Measurements from ENCODE around the gene ACVRL1.

The ACVRL1 gene

GRCh38 chr12:51958542-51958941, 51.2 kb downstream of the ACVRL1 start:
- in situ Hi-C loops (cut with MboI; ENCODE audit: low sequenced_read_pairs, unreplicated experiment) = no loop called here
- DNase-seq (ENCODE audit: low spot score) = no peak
- TF ChIP-seq CTCF (IDR thresholded peaks at IDR 0.05; ENCODE audit: borderline replicate concordance, control extremely low read depth, extremely low read depth, insufficient read depth, missing control alignments) = no peak

- no peak for DNase-seq (ENCODE audit: low spot score)
- in situ Hi-C loops (cut with MboI; ENCODE audit: low sequenced_read_pairs, unreplicated experiment) = no loop called here
- TF ChIP-seq CTCF (IDR thresholded peaks at IDR 0.05; ENCODE audit: borderline replicate concordance, control extremely low read depth, extremely low read depth, insufficient read depth, missing control alignments) = no peak
Observed at GRCh38 chr12:51959211-51959610, 51.9 kb downstream of the ACVRL1 start.

- DNase-seq (ENCODE audit: low spot score) = no peak
- no peak for TF ChIP-seq CTCF (IDR thresholded peaks at IDR 0.05; ENCODE audit: borderline replicate concordance, control extremely low read depth, extremely low read depth, insufficient read depth, missing control alignments)
- in situ Hi-C loops (cut with MboI; ENCODE audit: low sequenced_read_pairs, unreplicated experiment) = no loop called here
Observed at GRCh38 chr12:51959921-51960320, 52.6 kb downstream of the ACVRL1 start.

- in situ Hi-C loops (cut with MboI; ENCODE audit: low sequenced_read_pairs, unreplicated experiment) = no loop called here
- DNase-seq (ENCODE audit: low spot score) = no peak
- TF ChIP-seq CTCF (IDR thresholded peaks at IDR 0.05; ENCODE audit: borderline replicate concordance, control extremely low read depth, extremely low read depth, insufficient read depth, missing control alignments) = no peak
Observed at GRCh38 chr12:51960488-51960887, 53.2 kb downstream of the ACVRL1 start.

- DNase-seq (ENCODE audit: low spot score) = no peak
- no peak for TF ChIP-seq CTCF (IDR thresholded peaks at IDR 0.05; ENCODE audit: borderline replicate concordance, control extremely low read depth, extremely low read depth, insufficient read depth, missing control alignments)
- in situ Hi-C loops (cut with MboI; ENCODE audit: low sequenced_read_pairs, unreplicated experiment) = no loop called here
Observed at GRCh38 chr12:51960890-51961289, 53.6 kb downstream of the ACVRL1 start.

- DNase-seq (ENCODE audit: low spot score) = no peak
- no peak for TF ChIP-seq CTCF (IDR thresholded peaks at IDR 0.05; ENCODE audit: borderline replicate concordance, control extremely low read depth, extremely low read depth, insufficient read depth, missing control alignments)
- in situ Hi-C loops (cut with MboI; ENCODE audit: low sequenced_read_pairs, unreplicated experiment) = no loop called here
Observed at GRCh38 chr12:51961834-51962233, 54.5 kb downstream of the ACVRL1 start.

- in situ Hi-C loops (cut with MboI; ENCODE audit: low sequenced_read_pairs, unreplicated experiment) = no loop called here
- DNase-seq (ENCODE audit: low spot score) = no peak
Observed at GRCh38 chr12:51962737-51963136, 55.4 kb downstream of the ACVRL1 start.

More at GRCh38 chr12:51962737-51963136, 55.4 kb downstream of the ACVRL1 start:
- no peak for TF ChIP-seq CTCF (IDR thresholded peaks at IDR 0.05; ENCODE audit: borderline replicate concordance, control extremely low read depth, extremely low read depth, insufficient read depth, missing control alignments)
